Fibroblast of lung (primary cell): Measurements from ENCODE around the gene PRKAG2.

Experiments used
- CTCF ChIP-seq, 2 donors: IDR thresholded peaks in 1 of 2; conservative IDR thresholded peaks in 1 of 2; 1 replicate in 1 of 2; 2 replicates in 1 of 2; pipeline ENCODE4 v1.5.1; 2011 to 2012; ENCODE audit warnings: low read length in 2 of 2, control low read depth in 1 of 2, inconsistent platforms in 1 of 2, low read depth in 1 of 2, mild to moderate bottlenecking in 1 of 2
- EZH2 ChIP-seq: IDR thresholded peaks from 2 replicates; pipeline ENCODE4 v1.5.1; 2012; ENCODE audit warnings: low read length, control low read depth, mild to moderate bottlenecking; ENCODE audit errors: missing control alignments

GRCh38 chr7:151905766-151906165, 28.9 kb upstream of the PRKAG2 start:
- TF ChIP-seq CTCF (conservative IDR thresholded peaks at IDR 0.05 in 1 of 2, IDR thresholded peaks at IDR 0.05 in 1 of 2; ENCODE audit: low read depth in 1 of 2, low read length in 2 of 2) (no peak), EZH2 (no peak)
